ENCODE measurements around the gene LRRC14B.
"Not testable (repeated sequence)": the region's sequence is repeated elsewhere in the genome, so short reads cannot be mapped to it uniquely, and the experiment has no call there.

LRRC14B gene

GRCh38 chr5:164244-164643 is 27.1 kb upstream of the LRRC14B start:
- Histone ChIP-seq H3K9me3 (ENCODE audit: control extremely low read depth in 1 of 5, control insufficient read depth in 4 of 5, insufficient read depth in 2 of 5, low read depth in 1 of 5, low read length in 4 of 5) (no peaks in the 10 kb centered on the region), H3K27me3 (replicated peaks in 2 of 5; ENCODE audit: control insufficient read depth in 4 of 5, insufficient read depth in 5 of 5, low read length in 4 of 5) (peaks cover 0 to 10% (median 5%) of the 10 kb centered on the region in 5 experiments), H3K4me1 (ENCODE audit: control extremely low read depth in 1 of 4, control insufficient read depth in 4 of 4, insufficient read depth in 4 of 4, low read length in 3 of 4) (peaks cover 0 to 11% (median 10%) of the 10 kb centered on the region in 4 experiments), H3K4me3 (ENCODE audit: control insufficient read depth in 1 of 7, extremely low read depth in 1 of 7, insufficient read depth in 4 of 7, low read depth in 2 of 7, low read length in 6 of 7) (no peak overlapping the region), H3K36me3 (ENCODE audit: control insufficient read depth in 4 of 4, insufficient read depth in 4 of 4, low read length in 3 of 4) (no peaks in the 10 kb centered on the region), H3K27ac (ENCODE audit: insufficient read depth in 1 of 2, low read depth in 1 of 2, low read length in 2 of 2, poor library complexity in 1 of 2, severe bottlenecking in 2 of 2) (no peak overlapping the region)
- CTCF ChIA-PET: no interaction called here
- WGBS (ENCODE audit: insufficient coverage): 88% methylated on average over 13 of the region's 14 CpGs
- POLR2A ChIA-PET: no interaction called here
- no peak for DNase-seq

- CTCF ChIA-PET: not testable (repeated sequence)
These were observed 26.5 kb upstream of the LRRC14B start for GRCh38 chr5:164783-165182.

GRCh38 chr5:166441-167372 is 24.6 kb upstream of the LRRC14B start:
- H3K4me1 ChIP-seq (ENCODE audit: control extremely low read depth in 1 of 4, control insufficient read depth in 4 of 4, insufficient read depth in 4 of 4, low read length in 3 of 4): peaks cover 0 to 3% (median 0%) of the 10 kb centered on the region in 4 experiments
- H3K27me3 ChIP-seq (replicated peaks in 2 of 5; ENCODE audit: control insufficient read depth in 4 of 5, insufficient read depth in 5 of 5, low read length in 4 of 5): peaks cover 0 to 3% (median under 1%) of the 10 kb centered on the region in 5 experiments
- ChIA-PET POLR2A (no interaction called here), CTCF (no interaction called here)
- H3K36me3 ChIP-seq (ENCODE audit: control insufficient read depth in 4 of 4, insufficient read depth in 4 of 4, low read length in 3 of 4): no peaks in the 10 kb centered on the region
- H3K27ac ChIP-seq (ENCODE audit: insufficient read depth in 1 of 2, low read depth in 1 of 2, low read length in 2 of 2, poor library complexity in 1 of 2, severe bottlenecking in 2 of 2): no peak overlapping the region
- no peak for DNase-seq
- no peak overlapping the region for H3K4me3 ChIP-seq (ENCODE audit: control insufficient read depth in 1 of 7, extremely low read depth in 1 of 7, insufficient read depth in 4 of 7, low read depth in 2 of 7, low read length in 6 of 7)
- WGBS (ENCODE audit: insufficient coverage): 93% methylated on average over 17 of the region's 27 CpGs
- no peaks in the 10 kb centered on the region for H3K9me3 ChIP-seq (ENCODE audit: control extremely low read depth in 1 of 5, control insufficient read depth in 4 of 5, insufficient read depth in 2 of 5, low read depth in 1 of 5, low read length in 4 of 5)

More at GRCh38 chr5:164783-165182, 26.5 kb upstream of the LRRC14B start:
- H3K4me1 ChIP-seq (ENCODE audit: control extremely low read depth in 1 of 4, control insufficient read depth in 4 of 4, insufficient read depth in 4 of 4, low read length in 3 of 4); H3K27me3 ChIP-seq (replicated peaks in 2 of 5; ENCODE audit: control insufficient read depth in 4 of 5, insufficient read depth in 5 of 5, low read length in 4 of 5); H3K4me3 ChIP-seq (ENCODE audit: control insufficient read depth in 1 of 7, extremely low read depth in 1 of 7, insufficient read depth in 4 of 7, low read depth in 2 of 7, low read length in 6 of 7); H3K27ac ChIP-seq (ENCODE audit: insufficient read depth in 1 of 2, low read depth in 1 of 2, low read length in 2 of 2, poor library complexity in 1 of 2, severe bottlenecking in 2 of 2); H3K36me3 ChIP-seq (ENCODE audit: control insufficient read depth in 4 of 4, insufficient read depth in 4 of 4, low read length in 3 of 4); POLR2A ChIA-PET; H3K9me3 ChIP-seq (ENCODE audit: control extremely low read depth in 1 of 5, control insufficient read depth in 4 of 5, insufficient read depth in 2 of 5, low read depth in 1 of 5, low read length in 4 of 5); DNase-seq: not testable (repeated sequence)
- WGBS (ENCODE audit: insufficient coverage): 89% methylated on average over 5 of the region's 25 CpGs

GRCh38 chr5:167511-167910 is 23.8 kb upstream of the LRRC14B start:
- DNase-seq: no peak
- ChIA-PET CTCF (no interaction called here), POLR2A (no interaction called here)

GRCh38 chr5:167982-168660 is 23.2 kb upstream of the LRRC14B start:
- H3K27me3 ChIP-seq (replicated peaks in 2 of 5; ENCODE audit: control insufficient read depth in 4 of 5, insufficient read depth in 5 of 5, low read length in 4 of 5): no peaks in the 10 kb centered on the region
- DNase-seq: no peak
- 94% methylated on average over 15 of the region's 18 CpGs for WGBS (ENCODE audit: insufficient coverage)
- peaks cover 0 to 3% (median 0%) of the 10 kb centered on the region in 4 experiments for H3K4me1 ChIP-seq (ENCODE audit: control extremely low read depth in 1 of 4, control insufficient read depth in 4 of 4, insufficient read depth in 4 of 4, low read length in 3 of 4)
- CTCF ChIA-PET: no interaction called here
- no peak overlapping the region for H3K4me3 ChIP-seq (ENCODE audit: control insufficient read depth in 1 of 7, extremely low read depth in 1 of 7, insufficient read depth in 4 of 7, low read depth in 2 of 7, low read length in 6 of 7)
- H3K27ac ChIP-seq (ENCODE audit: insufficient read depth in 1 of 2, low read depth in 1 of 2, low read length in 2 of 2, poor library complexity in 1 of 2, severe bottlenecking in 2 of 2): no peak overlapping the region
- H3K9me3 ChIP-seq (ENCODE audit: control extremely low read depth in 1 of 5, control insufficient read depth in 4 of 5, insufficient read depth in 2 of 5, low read depth in 1 of 5, low read length in 4 of 5): no peaks in the 10 kb centered on the region
- POLR2A ChIA-PET: no interaction called here
- H3K36me3 ChIP-seq (ENCODE audit: control insufficient read depth in 4 of 4, insufficient read depth in 4 of 4, low read length in 3 of 4): no peaks in the 10 kb centered on the region

More at GRCh38 chr5:167511-167910, 23.8 kb upstream of the LRRC14B start:
- Histone ChIP-seq H3K27ac (ENCODE audit: insufficient read depth in 1 of 2, low read depth in 1 of 2, low read length in 2 of 2, poor library complexity in 1 of 2, severe bottlenecking in 2 of 2) (no peak overlapping the region), H3K4me3 (ENCODE audit: control insufficient read depth in 1 of 7, extremely low read depth in 1 of 7, insufficient read depth in 4 of 7, low read depth in 2 of 7, low read length in 6 of 7) (no peak overlapping the region), H3K36me3 (ENCODE audit: control insufficient read depth in 4 of 4, insufficient read depth in 4 of 4, low read length in 3 of 4) (no peaks in the 10 kb centered on the region), H3K4me1 (ENCODE audit: control extremely low read depth in 1 of 4, control insufficient read depth in 4 of 4, insufficient read depth in 4 of 4, low read length in 3 of 4) (peaks cover 0 to 3% (median 0%) of the 10 kb centered on the region in 4 experiments), H3K9me3 (ENCODE audit: control extremely low read depth in 1 of 5, control insufficient read depth in 4 of 5, insufficient read depth in 2 of 5, low read depth in 1 of 5, low read length in 4 of 5) (no peaks in the 10 kb centered on the region), H3K27me3 (replicated peaks in 2 of 5; ENCODE audit: control insufficient read depth in 4 of 5, insufficient read depth in 5 of 5, low read length in 4 of 5) (peaks cover 0 to 2% (median 0%) of the 10 kb centered on the region in 5 experiments)
- 100% methylated on average over 7 of the region's 7 CpGs for WGBS (ENCODE audit: insufficient coverage)

GRCh38 chr5:169071-169727 is 22.1 kb upstream of the LRRC14B start:
- POLR2A ChIA-PET: interaction anchor here (0.5 kb wide), 1 partner anchor 78 kb away, joined by 3 read pairs; no protein-coding TSS in a partner anchor
- no peak for DNase-seq
- no peaks in the 10 kb centered on the region for H3K27me3 ChIP-seq (replicated peaks in 2 of 5; ENCODE audit: control insufficient read depth in 4 of 5, insufficient read depth in 5 of 5, low read length in 4 of 5)
- 83% methylated on average over 29 of the region's 32 CpGs for WGBS (ENCODE audit: insufficient coverage)
- H3K4me1 ChIP-seq (ENCODE audit: control extremely low read depth in 1 of 4, control insufficient read depth in 4 of 4, insufficient read depth in 4 of 4, low read length in 3 of 4): peaks cover 0 to 3% (median 0%) of the 10 kb centered on the region in 4 experiments
- CTCF ChIA-PET: no interaction called here
- H3K36me3 ChIP-seq (ENCODE audit: control insufficient read depth in 4 of 4, insufficient read depth in 4 of 4, low read length in 3 of 4): no peaks in the 10 kb centered on the region
- H3K9me3 ChIP-seq (ENCODE audit: control extremely low read depth in 1 of 5, control insufficient read depth in 4 of 5, insufficient read depth in 2 of 5, low read depth in 1 of 5, low read length in 4 of 5): no peaks in the 10 kb centered on the region
- H3K4me3 ChIP-seq (ENCODE audit: control insufficient read depth in 1 of 7, extremely low read depth in 1 of 7, insufficient read depth in 4 of 7, low read depth in 2 of 7, low read length in 6 of 7): no peak overlapping the region
- H3K27ac ChIP-seq (ENCODE audit: insufficient read depth in 1 of 2, low read depth in 1 of 2, low read length in 2 of 2, poor library complexity in 1 of 2, severe bottlenecking in 2 of 2): no peak overlapping the region

All from common myeloid progenitor, CD34-positive (primary cell).